Measurements from ENCODE around the gene SNTG2. TPM values are rescaled to one million over a fixed set of nuclear protein-coding genes. Genes with fewer than 3 reads are reported as not detected.

SNTG2 gene
- total RNA-seq, 1 experiment from 2014 or later, result not detected

DNA sequence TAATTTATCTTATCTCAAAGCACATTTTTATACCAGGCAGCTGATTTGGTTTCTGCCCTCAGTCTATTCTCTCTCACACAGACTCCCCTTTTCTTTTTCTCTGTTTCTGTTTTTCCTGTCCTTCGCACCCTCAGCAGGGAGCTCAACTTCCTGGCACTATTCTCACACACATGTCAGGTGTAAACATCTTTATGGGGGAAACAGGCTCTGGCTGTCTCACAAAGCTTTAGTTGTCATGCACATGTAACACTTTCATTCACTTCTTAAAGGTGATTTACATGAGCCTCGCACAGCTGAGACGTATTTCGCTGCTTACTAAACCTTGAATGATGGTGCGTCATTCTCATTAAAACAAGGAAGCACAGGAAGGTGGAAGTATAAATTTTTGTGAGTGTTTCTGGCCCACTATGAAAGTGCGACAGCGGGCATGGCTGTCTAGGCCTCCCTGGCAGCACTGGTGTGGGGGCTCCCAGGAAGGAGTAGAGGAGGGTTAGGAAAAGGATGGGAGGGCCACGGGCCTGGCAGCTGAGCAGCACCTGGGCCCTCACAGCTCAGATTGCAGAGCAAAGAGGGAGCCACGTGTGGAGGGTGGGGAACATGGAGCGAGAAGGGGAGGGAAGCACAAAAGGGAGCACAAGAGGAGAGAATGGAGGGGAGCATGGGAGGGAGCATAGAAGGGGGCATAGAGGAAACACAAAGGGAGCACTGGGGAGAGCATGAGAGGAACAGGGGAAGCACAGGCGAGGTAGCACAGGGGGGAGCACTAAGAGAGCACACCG lies 46.2 kb upstream of the SNTG2 start:
- no TSS peak for BruUV-seq (replicated peaks)
- no peaks in the 10 kb centered on the region for H3K36me3 Mint-ChIP-seq (ENCODE audit: insufficient read depth, unreplicated experiment)

DNA sequence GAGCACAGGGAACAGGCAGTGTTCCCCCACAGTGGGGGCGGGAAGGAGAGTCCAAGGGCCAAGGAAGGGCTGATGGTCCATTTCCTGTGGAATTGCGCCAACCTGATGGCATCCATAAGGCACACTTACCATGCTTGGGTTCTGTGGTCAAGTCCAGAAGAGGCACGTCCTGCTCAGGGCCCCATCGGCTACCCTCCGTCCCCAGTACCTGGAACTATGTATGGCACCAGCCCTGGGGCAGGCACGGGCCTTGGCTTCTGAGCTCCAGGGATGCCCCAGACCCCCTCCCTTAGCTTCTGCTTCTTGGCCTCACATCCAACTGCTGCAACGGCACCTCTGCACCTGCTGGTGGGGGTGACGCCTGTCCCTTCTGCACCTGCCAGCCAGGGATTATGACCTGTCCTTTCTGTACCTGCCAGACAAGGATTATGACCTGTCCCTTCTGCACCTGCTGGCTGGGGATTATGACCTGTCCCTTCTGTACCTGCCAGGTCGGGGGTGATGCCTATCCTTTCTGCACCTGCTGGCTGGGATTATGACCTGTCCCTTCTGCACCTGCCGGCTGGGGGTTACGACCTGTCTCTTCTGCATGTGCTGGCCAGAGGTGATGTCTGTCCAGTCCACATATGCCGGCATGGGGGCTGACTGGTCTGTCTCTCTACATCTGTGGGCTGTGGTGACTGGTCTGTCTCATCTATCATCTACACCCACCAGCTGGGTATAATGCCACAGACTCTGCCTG lies 45.4 kb upstream of the SNTG2 start:
- Histone ChIP-seq H3K4me3 (ENCODE audit: low read depth, low read length) (no peak overlapping the region), H3K4me1 (no peaks in the 10 kb centered on the region), H3K9me3 (no peaks in the 10 kb centered on the region), H3K27me3 (replicated peaks; ENCODE audit: control insufficient read depth, insufficient read depth, low read length) (no peaks in the 10 kb centered on the region), H3K36me3 (ENCODE audit: control insufficient read depth, insufficient read depth, low read length) (no peaks in the 10 kb centered on the region)
- BruUV-seq (replicated peaks), result no TSS peak
- TF ChIP-seq, protein P1, sequence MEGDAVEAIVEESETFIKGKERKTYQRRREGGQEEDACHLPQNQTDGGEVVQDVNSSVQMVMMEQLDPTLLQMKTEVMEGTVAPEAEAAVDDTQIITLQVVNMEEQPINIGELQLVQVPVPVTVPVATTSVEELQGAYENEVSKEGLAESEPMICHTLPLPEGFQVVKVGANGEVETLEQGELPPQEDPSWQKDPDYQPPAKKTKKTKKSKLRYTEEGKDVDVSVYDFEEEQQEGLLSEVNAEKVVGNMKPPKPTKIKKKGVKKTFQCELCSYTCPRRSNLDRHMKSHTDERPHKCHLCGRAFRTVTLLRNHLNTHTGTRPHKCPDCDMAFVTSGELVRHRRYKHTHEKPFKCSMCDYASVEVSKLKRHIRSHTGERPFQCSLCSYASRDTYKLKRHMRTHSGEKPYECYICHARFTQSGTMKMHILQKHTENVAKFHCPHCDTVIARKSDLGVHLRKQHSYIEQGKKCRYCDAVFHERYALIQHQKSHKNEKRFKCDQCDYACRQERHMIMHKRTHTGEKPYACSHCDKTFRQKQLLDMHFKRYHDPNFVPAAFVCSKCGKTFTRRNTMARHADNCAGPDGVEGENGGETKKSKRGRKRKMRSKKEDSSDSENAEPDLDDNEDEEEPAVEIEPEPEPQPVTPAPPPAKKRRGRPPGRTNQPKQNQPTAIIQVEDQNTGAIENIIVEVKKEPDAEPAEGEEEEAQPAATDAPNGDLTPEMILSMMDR (IDR thresholded peaks at IDR 0.05; ENCODE audit: insufficient read depth in 1 of 2, low read depth in 1 of 2, low read length in 1 of 2, severe bottlenecking in 1 of 2, unreplicated experiment in 1 of 2), result no peak
- POLR2A ChIA-PET, result no interaction called here
- no peak for DNase-seq
- Mint-ChIP-seq H3K36me3 (ENCODE audit: insufficient read depth, unreplicated experiment) (no peaks in the 10 kb centered on the region), H3K4me3 (ENCODE audit: unreplicated experiment) (no peak overlapping the region), H3K4me1 (ENCODE audit: low read depth, unreplicated experiment) (no peaks in the 10 kb centered on the region), H3K9me3 (ENCODE audit: unreplicated experiment) (peaks cover 24% of the 10 kb centered on the region), H3K27ac (ENCODE audit: unreplicated experiment) (no peak overlapping the region), H3K27me3 (ENCODE audit: insufficient read depth, unreplicated experiment) (peaks cover under 1% of the 10 kb centered on the region)
- intact Hi-C loops (cut with micrococcal nuclease; ENCODE audit: unreplicated experiment), result no loop called here
- CTCF ChIA-PET, result no interaction called here

More for the DNA sequence above, 46.2 kb upstream of the SNTG2 start:
- intact Hi-C loops (cut with micrococcal nuclease; ENCODE audit: unreplicated experiment), result no loop called here
- Histone ChIP-seq H3K36me3 (ENCODE audit: control insufficient read depth, insufficient read depth, low read length) (no peaks in the 10 kb centered on the region), H3K27me3 (replicated peaks; ENCODE audit: control insufficient read depth, insufficient read depth, low read length) (no peaks in the 10 kb centered on the region), H3K9me3 (no peaks in the 10 kb centered on the region), H3K4me3 (ENCODE audit: low read depth, low read length) (no peak overlapping the region), H3K4me1 (no peaks in the 10 kb centered on the region)
- TF ChIP-seq, protein P1 (IDR thresholded peaks at IDR 0.05; ENCODE audit: insufficient read depth in 1 of 2, low read depth in 1 of 2, low read length in 1 of 2, severe bottlenecking in 1 of 2, unreplicated experiment in 1 of 2), result no peak
- H3K4me3 Mint-ChIP-seq (ENCODE audit: unreplicated experiment), result no peak overlapping the region
- POLR2A ChIA-PET, result no interaction called here
- no peaks in the 10 kb centered on the region for H3K27me3 Mint-ChIP-seq (ENCODE audit: insufficient read depth, unreplicated experiment)
- H3K9me3 Mint-ChIP-seq (ENCODE audit: unreplicated experiment), result peaks cover 24% of the 10 kb centered on the region
- CTCF ChIA-PET, result no interaction called here
- no peaks in the 10 kb centered on the region for H3K4me1 Mint-ChIP-seq (ENCODE audit: low read depth, unreplicated experiment)
- DNase-seq, result no peak
- no peak overlapping the region for H3K27ac Mint-ChIP-seq (ENCODE audit: unreplicated experiment)

DNA sequence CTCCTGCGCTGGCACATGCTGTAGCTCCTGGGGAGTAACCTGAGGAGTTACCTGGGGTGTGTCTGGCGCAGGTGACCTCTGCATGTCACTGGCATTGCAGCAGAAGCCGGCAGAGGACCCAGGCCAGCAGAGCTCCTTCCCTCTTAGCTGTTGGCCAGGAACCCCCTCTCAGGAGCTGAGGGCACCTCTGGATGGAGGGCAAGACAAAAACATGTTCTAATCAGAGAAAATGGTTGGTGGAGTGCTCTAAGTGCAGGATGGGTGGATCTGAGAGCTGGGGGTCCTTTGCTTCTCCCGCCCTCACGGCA lies 44.9 kb upstream of the SNTG2 start:
- Mint-ChIP-seq H3K9me3 (ENCODE audit: unreplicated experiment) (peaks cover 24% of the 10 kb centered on the region), H3K4me3 (ENCODE audit: unreplicated experiment) (no peak overlapping the region), H3K4me1 (ENCODE audit: low read depth, unreplicated experiment) (no peaks in the 10 kb centered on the region), H3K27ac (ENCODE audit: unreplicated experiment) (no peak overlapping the region), H3K27me3 (ENCODE audit: insufficient read depth, unreplicated experiment) (peaks cover 4% of the 10 kb centered on the region), H3K36me3 (ENCODE audit: insufficient read depth, unreplicated experiment) (no peaks in the 10 kb centered on the region)
- intact Hi-C loops (cut with micrococcal nuclease; ENCODE audit: unreplicated experiment), result no loop called here
- Histone ChIP-seq H3K27me3 (replicated peaks; ENCODE audit: control insufficient read depth, insufficient read depth, low read length) (no peaks in the 10 kb centered on the region), H3K9me3 (no peaks in the 10 kb centered on the region), H3K4me1 (no peaks in the 10 kb centered on the region), H3K4me3 (ENCODE audit: low read depth, low read length) (no peak overlapping the region), H3K36me3 (ENCODE audit: control insufficient read depth, insufficient read depth, low read length) (no peaks in the 10 kb centered on the region)
- ChIA-PET POLR2A (no interaction called here), CTCF (no interaction called here)
- no peak for DNase-seq
- BruUV-seq (replicated peaks), result no TSS peak
- TF ChIP-seq, protein P1 (IDR thresholded peaks at IDR 0.05; ENCODE audit: insufficient read depth in 1 of 2, low read depth in 1 of 2, low read length in 1 of 2, severe bottlenecking in 1 of 2, unreplicated experiment in 1 of 2), result no peak
